Erythroblast (primary cell): ENCODE measurements around the gene GMDS.
A peak's percentile ranks its signal among the peaks of the same experiment; 100 is the strongest.

Source experiments
- DNase-seq, 2 experiments: peaks; one replicate each; lab custom pipeline; 2025; lab: John Stamatoyannopoulos, UW
- GATA1 ChIP-seq: IDR thresholded peaks from 2 replicates; pipeline ENCODE4 v1.6.1; 2011; ENCODE audit warnings: low read depth, mild to moderate bottlenecking, control low read depth, low read length, moderate library complexity
- POLR2A ChIP-seq: IDR thresholded peaks from 2 replicates; pipeline ENCODE4 v1.6.1; 2011; ENCODE audit warnings: mild to moderate bottlenecking, low read length

Gene GMDS

GRCh38 chr6:2026133-2026532 is 219.3 kb downstream of the GMDS start:
- no peak for DNase-seq
- TF ChIP-seq POLR2A (no peak), GATA1 (no peak)

- no peak for TF ChIP-seq POLR2A
- no peak for TF ChIP-seq GATA1
- peak; percentile 9 to 17 for DNase-seq
Measured at GRCh38 chr6:2021713-2022125, 223.7 kb downstream of the GMDS start.

GRCh38 chr6:2020909-2021308 is 224.5 kb downstream of the GMDS start:
- no peak for DNase-seq
- no peak for TF ChIP-seq POLR2A
- TF ChIP-seq GATA1, result no peak

GRCh38 chr6:2019051-2019450 is 226.4 kb downstream of the GMDS start:
- TF ChIP-seq POLR2A (no peak), GATA1 (no peak)

GRCh38 chr6:2016040-2016439 is 229.4 kb downstream of the GMDS start:
- DNase-seq, result no peak
- TF ChIP-seq POLR2A, result no peak
- no peak for TF ChIP-seq GATA1

More at GRCh38 chr6:2019051-2019450, 226.4 kb downstream of the GMDS start:
- no peak for DNase-seq

GRCh38 chr6:2008383-2008976 is 236.9 kb downstream of the GMDS start:
- DNase-seq, result peak in 1 of 2 experiments; percentile 14
- TF ChIP-seq POLR2A (no peak), GATA1 (no peak)

- TF ChIP-seq GATA1 (no peak), POLR2A (no peak)
- DNase-seq, result no peak
Measured at GRCh38 chr6:2007165-2007564, 238.2 kb downstream of the GMDS start.

- TF ChIP-seq GATA1, result no peak
- TF ChIP-seq POLR2A, result no peak
- no peak for DNase-seq
Measured at GRCh38 chr6:2004888-2005287, 240.5 kb downstream of the GMDS start.

- TF ChIP-seq GATA1 (no peak), POLR2A (no peak)
- DNase-seq, result no peak
Measured at GRCh38 chr6:2000962-2001361, 244.4 kb downstream of the GMDS start.

- no peak for DNase-seq
- TF ChIP-seq GATA1 (no peak), POLR2A (no peak)
Measured at GRCh38 chr6:1997702-1998101, 247.7 kb downstream of the GMDS start.

GRCh38 chr6:1995636-1996035 is 249.8 kb downstream of the GMDS start:
- no peak for DNase-seq
- TF ChIP-seq POLR2A (no peak), GATA1 (no peak)

GRCh38 chr6:1993042-1993441 is 252.4 kb downstream of the GMDS start:
- no peak for DNase-seq
- no peak for TF ChIP-seq GATA1
- no peak for TF ChIP-seq POLR2A

- no peak for DNase-seq
- TF ChIP-seq POLR2A, result no peak
- no peak for TF ChIP-seq GATA1
Measured at GRCh38 chr6:1991332-1991878, 254.0 kb downstream of the GMDS start.

- DNase-seq, result no peak
- TF ChIP-seq GATA1 (no peak), POLR2A (no peak)
Measured at GRCh38 chr6:1988843-1989242, 256.6 kb downstream of the GMDS start.

- no peak for TF ChIP-seq POLR2A
- no peak for TF ChIP-seq GATA1
- DNase-seq, result no peak
Measured at GRCh38 chr6:1987640-1988039, 257.8 kb downstream of the GMDS start.

GRCh38 chr6:1986454-1987243 is 258.8 kb downstream of the GMDS start:
- DNase-seq, result no peak
- no peak for TF ChIP-seq POLR2A
- no peak for TF ChIP-seq GATA1
